Right lobe of liver (tissue), 4 donors: ENCODE results near the gene TMEM245.

ENCODE experiments used
- POLR2A ChIP-seq: fragments of 450-650 bp; IDR thresholded peaks from one replicate; pipeline ENCODE4 v1.6.1; 2017; ENCODE audit warnings: antibody characterized with exemption, mild to moderate bottlenecking
- TF ChIP-seq, protein P1 (sequence below), 4 donors: fragments of 200-600 bp in 3 of 4; fragments of 450-650 bp in 1 of 4; IDR thresholded peaks; one replicate each; pipeline versions ENCODE4 v1.5.1 to v1.8.0; 2016 to 2022; ENCODE audit warnings: antibody characterized with exemption in 4 of 4, mild to moderate bottlenecking in 2 of 4
- donor health status: DM: no; HTN: no; CAD: no.
- donor health status: DM: no; HTN: no; CAD: no.
- donor health status: DM: no; HTN: yes; CAD: no.

DNA sequence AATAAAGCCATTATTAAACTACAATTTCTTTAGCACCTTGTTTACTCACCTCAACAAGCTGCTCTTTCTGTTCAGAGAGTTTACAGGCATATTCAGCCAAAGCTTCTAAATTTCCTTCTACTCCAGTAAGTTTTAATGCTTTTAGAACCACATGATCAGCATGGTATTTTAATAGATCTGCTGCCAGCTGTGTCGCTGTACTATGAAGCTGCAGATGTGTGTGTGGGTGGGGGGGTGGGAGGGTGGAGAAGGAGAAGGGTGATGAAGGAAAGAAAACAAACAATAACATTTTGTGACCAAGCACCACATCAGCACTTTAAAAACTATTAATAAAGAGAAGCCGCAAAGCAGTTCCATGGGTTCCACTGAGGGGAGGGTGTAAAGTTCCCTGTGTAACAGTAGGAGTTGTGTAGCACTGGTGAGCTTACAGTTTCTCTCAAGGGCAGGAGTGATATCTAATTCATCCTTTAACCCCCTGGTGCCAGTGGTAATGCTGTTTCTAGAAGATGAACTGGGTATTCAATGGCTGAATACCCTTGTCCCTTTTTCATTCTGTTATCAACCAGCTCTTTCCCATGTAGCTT is 147.0 kb downstream of the TMEM245 start:
- TF ChIP-seq, protein P1, sequence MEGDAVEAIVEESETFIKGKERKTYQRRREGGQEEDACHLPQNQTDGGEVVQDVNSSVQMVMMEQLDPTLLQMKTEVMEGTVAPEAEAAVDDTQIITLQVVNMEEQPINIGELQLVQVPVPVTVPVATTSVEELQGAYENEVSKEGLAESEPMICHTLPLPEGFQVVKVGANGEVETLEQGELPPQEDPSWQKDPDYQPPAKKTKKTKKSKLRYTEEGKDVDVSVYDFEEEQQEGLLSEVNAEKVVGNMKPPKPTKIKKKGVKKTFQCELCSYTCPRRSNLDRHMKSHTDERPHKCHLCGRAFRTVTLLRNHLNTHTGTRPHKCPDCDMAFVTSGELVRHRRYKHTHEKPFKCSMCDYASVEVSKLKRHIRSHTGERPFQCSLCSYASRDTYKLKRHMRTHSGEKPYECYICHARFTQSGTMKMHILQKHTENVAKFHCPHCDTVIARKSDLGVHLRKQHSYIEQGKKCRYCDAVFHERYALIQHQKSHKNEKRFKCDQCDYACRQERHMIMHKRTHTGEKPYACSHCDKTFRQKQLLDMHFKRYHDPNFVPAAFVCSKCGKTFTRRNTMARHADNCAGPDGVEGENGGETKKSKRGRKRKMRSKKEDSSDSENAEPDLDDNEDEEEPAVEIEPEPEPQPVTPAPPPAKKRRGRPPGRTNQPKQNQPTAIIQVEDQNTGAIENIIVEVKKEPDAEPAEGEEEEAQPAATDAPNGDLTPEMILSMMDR (IDR thresholded peaks at IDR 0.05): no peak
- no peak for TF ChIP-seq POLR2A
